GM12801 (cell line): Measurements from ENCODE around the gene QKI.

ENCODE experiments used
- CTCF ChIP-seq: IDR thresholded peaks from one replicate; pipeline ENCODE4 v1.5.1; 2011; ENCODE audit warnings: control low read depth; ENCODE audit not compliant: insufficient read length; ENCODE audit errors: extremely low read depth

QKI gene

DNA sequence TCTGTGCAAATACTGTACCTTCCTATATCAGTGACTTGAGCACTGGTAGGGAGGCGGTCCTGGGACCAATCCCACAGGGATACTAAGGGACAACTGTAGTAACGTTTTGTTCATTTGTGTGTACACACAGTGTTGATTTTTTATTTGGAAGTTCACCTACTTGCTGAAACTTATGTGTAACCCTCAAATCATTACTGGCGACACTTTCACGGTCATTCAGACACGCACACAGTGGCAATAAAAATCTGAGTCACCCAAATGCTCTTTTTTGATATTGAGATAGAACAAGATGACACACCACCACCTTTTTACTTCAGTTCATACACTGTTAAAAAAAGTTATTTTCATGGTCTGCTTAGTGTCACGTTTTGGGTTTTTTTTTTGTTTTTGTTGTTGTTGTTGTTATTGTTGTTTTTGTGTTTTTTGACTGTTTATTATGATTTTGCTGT is 79.8 kb downstream of the QKI start:
- TF ChIP-seq CTCF, result no peak

DNA sequence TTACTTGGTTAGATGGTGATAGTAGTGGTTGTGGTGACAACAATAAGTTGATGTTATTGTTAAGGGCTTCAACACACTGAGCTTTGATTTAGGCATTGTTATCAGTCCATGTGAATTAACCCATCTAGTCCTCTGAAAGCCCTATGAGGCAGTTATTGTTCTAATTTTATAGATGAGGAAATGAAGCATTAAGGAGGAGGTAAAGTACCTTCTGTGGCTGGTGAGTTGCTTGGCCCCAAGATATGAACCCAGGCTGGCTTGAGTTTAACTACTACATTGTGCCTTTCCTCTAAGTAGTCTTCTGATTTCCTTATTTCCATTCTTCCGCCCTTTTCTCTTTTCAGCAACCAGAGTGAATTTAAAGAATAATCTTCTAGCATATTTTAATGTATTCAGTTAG is 81.7 kb downstream of the QKI start:
- TF ChIP-seq CTCF, result no peak

DNA sequence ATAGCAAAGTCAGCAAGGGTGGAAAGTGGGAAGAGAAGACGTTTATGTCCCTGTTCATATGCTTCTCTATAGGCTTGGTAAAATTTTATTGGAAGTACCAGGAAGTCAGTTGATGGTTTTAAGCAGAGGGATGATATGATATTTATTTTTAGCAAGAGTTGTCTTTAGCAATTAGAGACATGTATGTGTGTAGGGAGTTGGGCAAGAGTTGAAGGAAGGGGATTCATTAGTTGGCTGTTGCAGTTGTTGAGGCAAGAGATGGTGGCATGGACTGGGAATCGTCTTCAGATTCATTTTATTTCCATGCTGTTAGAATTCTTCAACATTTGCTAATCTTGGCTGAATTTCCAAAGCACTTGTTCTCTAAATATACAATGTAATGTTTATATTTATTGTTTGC is 85.6 kb downstream of the QKI start:
- no peak for TF ChIP-seq CTCF

DNA sequence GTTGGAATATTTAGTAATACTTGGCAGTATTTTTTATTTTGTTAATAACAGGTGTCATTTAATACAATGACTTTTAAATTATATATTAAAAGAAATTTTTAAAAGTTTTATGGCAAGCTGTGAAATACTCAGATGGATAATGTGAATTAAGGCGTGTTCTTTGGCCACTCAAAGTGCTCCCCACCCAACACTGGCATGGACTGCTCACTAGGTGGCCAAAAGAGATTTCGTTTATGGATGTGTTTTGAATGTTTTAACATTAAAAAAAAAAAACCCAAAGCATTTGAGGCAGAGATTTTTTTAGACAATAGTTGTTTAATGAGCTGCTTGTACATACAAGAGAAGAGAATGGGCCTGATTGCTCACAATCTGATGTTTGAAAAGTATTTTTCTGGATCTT is 86.5 kb downstream of the QKI start:
- no peak for TF ChIP-seq CTCF

- no peak for TF ChIP-seq CTCF
Observed at GRCh38 chr6:163501439-163501838, 86.9 kb downstream of the QKI start.

GRCh38 chr6:163504984-163505640 is 90.6 kb downstream of the QKI start:
- TF ChIP-seq CTCF, result no peak

GRCh38 chr6:163507965-163508364 is 93.4 kb downstream of the QKI start:
- no peak for TF ChIP-seq CTCF
